Esophagus muscularis mucosa (tissue), 4 donors: ENCODE data around the gene TM9SF3. TPM values are rescaled to one million over a fixed set of nuclear protein-coding genes. Genes with fewer than 3 reads are reported as not detected.

Experiments used
- DNase-seq: peaks from one replicate; pipeline ENCODE4 v3.0.0-alpha.2; 2017; ENCODE audit errors: extremely low spot score
- H3K27ac ChIP-seq, 4 donors: fragments of 200-600 bp; sonication (generic); replicated peaks in 1 of 4; 1 replicate in 3 of 4; 2 replicates in 1 of 4; pipeline ENCODE4 v1.5.1; 2016 to 2019; ENCODE audit warnings: mild to moderate bottlenecking in 1 of 4
- H3K27me3 ChIP-seq, 4 donors: fragments of 200-600 bp; sonication (generic); one replicate each; pipeline versions ENCODE4 v1.5.1 to v1.6.0; 2016 to 2019
- H3K36me3 ChIP-seq, 4 donors: fragments of 200-600 bp; sonication (generic); one replicate each; pipeline ENCODE4 v1.5.1; 2016 to 2019
- H3K4me1 ChIP-seq, 4 donors: fragments of 200-600 bp; sonication (generic); one replicate each; pipeline ENCODE4 v1.5.1; 2016 to 2019
- H3K4me3 ChIP-seq, 4 donors: fragments of 200-600 bp; sonication (generic); 1 replicate in 2 of 4; 2 replicates in 2 of 4; pipeline ENCODE4 v1.5.1; 2016 to 2019; ENCODE audit warnings: mild to moderate bottlenecking in 4 of 4, moderate library complexity in 1 of 4
- H3K9me3 ChIP-seq, 4 donors: fragments of 200-600 bp; sonication (generic); 1 replicate in 3 of 4; 2 replicates in 1 of 4; pipeline ENCODE4 v1.5.1; 2016 to 2019
- EP300 ChIP-seq: sonication (generic); formaldehyde crosslinking; IDR thresholded peaks from one replicate; pipeline ENCODE4 v1.6.1; 2017; ENCODE audit warnings: antibody characterized with exemption
- POLR2A ChIP-seq: fragments of 450-650 bp; IDR thresholded peaks from one replicate; pipeline ENCODE4 v1.6.1; 2017; ENCODE audit warnings: antibody characterized with exemption, moderate library complexity, mild to moderate bottlenecking, low read depth
- POLR2AphosphoS5 ChIP-seq, 2 donors: sonication (generic); formaldehyde crosslinking; IDR thresholded peaks; one replicate each; pipeline ENCODE4 v1.6.1; 2017; ENCODE audit warnings: antibody characterized with exemption in 2 of 2
- WGBS: methylation state at CpG from one replicate; pipeline ENCODE4 v1.1.5; 2018; 5-methylcytosine and 5-hydroxymethylcytosine counted together
- intact Hi-C: fragments of 100-400 bp; cut with DNase I; formaldehyde crosslinking; loops from one replicate; pipeline ENCODE4 v1.15.1; 2023
- total RNA-seq, 4 donors: library from RNA; depleted of rRNA; stranded (reverse); fragments of >200 nt; gene quantifications; one replicate each; pipeline versions ENCODE4 v1.1.0 to v1.2.1, GENCODE V29; 2016
- TF ChIP-seq, protein P1 (sequence below), 3 experiments: fragments of 200-600 bp in 2 of 3; fragments of 450-650 bp in 1 of 3; sonication (generic) in 2 of 3; IDR thresholded peaks; one replicate each; pipeline ENCODE4 v1.5.1; 2017 to 2019; ENCODE audit warnings: antibody characterized with exemption in 3 of 3, mild to moderate bottlenecking in 2 of 3, moderate library complexity in 1 of 3

TM9SF3 gene
- total RNA-seq, 4 donors from 2014 or later, result 72.0 to 110 (median 90.5) TPM

DNA sequence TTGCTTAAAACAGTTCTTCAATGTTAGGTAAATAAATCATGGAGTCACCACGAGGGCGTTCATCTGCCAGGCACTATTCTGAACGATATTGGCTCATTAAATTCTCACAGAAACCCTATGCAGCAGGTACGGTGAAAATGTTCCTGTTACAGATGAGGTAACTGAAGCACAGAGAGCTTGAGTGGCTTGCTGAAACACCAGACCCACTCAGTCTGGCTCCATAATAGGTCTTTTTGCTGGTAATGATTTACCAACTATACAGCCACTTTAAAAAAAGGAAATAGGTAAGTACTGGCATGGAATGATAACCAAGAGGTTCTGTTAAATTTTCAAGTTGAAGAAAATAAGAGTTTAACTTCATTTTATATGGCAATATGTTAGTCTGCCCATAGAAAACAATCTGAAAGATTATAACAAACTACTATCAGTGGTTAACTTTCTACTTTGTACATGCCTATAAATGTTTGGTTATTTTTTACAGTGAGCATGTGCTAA lies 1.3 kb upstream of the TM9SF3 start:
- TF ChIP-seq, protein P1, sequence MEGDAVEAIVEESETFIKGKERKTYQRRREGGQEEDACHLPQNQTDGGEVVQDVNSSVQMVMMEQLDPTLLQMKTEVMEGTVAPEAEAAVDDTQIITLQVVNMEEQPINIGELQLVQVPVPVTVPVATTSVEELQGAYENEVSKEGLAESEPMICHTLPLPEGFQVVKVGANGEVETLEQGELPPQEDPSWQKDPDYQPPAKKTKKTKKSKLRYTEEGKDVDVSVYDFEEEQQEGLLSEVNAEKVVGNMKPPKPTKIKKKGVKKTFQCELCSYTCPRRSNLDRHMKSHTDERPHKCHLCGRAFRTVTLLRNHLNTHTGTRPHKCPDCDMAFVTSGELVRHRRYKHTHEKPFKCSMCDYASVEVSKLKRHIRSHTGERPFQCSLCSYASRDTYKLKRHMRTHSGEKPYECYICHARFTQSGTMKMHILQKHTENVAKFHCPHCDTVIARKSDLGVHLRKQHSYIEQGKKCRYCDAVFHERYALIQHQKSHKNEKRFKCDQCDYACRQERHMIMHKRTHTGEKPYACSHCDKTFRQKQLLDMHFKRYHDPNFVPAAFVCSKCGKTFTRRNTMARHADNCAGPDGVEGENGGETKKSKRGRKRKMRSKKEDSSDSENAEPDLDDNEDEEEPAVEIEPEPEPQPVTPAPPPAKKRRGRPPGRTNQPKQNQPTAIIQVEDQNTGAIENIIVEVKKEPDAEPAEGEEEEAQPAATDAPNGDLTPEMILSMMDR (IDR thresholded peaks at IDR 0.05), result no peak
- Histone ChIP-seq H3K4me1 (peaks cover 32 to 47% (median 39%) of the 10 kb centered on the region in 4 donors), H3K27ac (peak overlapping the region; percentile 97 to 100 (median 98)), H3K9me3 (no peaks in the 10 kb centered on the region), H3K36me3 (no peaks in the 10 kb centered on the region), H3K27me3 (no peaks in the 10 kb centered on the region), H3K4me3 (peak overlapping the region; percentile 90 to 98 (median 96))
- no peak for DNase-seq
- WGBS, result 19% methylated on average over 4 of the region's 4 CpGs
- intact Hi-C loops, result loop anchor here (10.0 kb wide), 1 partner anchor 247 kb away; the partner anchor contains the start of gene LCOR

DNA sequence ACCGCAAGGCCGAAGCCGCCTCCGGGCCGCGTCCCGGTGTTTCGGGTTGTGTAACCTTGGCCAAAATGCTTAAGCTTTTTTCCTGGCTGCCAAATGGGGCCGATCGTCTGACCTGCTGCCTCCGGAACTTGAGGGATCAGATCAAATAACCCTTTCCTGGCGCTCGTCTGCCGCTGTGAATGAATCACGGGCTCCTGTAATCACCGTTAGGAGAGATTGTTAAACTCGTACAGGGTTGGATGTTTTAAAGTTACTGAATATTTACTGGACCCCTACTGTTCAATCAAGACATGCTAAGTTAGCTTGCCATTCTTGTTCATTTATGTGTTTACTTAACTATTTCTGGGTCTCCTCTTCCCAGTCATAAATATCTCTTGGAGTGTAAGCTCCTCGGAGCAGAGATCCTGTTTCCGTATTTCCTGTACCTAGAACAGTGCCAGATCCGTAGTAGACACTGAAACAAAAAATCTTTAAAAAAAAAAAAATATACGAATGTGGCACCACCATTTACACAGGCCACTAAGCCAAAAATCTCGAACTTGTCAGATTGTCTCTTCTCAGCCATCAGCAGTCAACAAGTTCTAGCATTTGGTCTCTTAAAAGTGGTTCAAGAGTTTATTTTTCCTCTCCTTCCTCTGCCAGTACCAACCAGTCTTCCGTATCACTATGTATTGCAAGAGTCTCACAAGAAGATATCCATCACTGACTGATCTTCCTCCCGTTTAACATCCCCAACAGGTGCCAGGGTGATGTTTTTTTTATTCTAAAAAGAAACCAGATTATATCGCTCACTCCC lies 650 bp upstream of the TM9SF3 start:
- H3K9me3 ChIP-seq, result no peaks in the 10 kb centered on the region
- 4% methylated on average over 17 of the region's 25 CpGs for WGBS
- peak overlapping the region; percentile 90 to 98 (median 96) for H3K4me3 ChIP-seq

DNA sequence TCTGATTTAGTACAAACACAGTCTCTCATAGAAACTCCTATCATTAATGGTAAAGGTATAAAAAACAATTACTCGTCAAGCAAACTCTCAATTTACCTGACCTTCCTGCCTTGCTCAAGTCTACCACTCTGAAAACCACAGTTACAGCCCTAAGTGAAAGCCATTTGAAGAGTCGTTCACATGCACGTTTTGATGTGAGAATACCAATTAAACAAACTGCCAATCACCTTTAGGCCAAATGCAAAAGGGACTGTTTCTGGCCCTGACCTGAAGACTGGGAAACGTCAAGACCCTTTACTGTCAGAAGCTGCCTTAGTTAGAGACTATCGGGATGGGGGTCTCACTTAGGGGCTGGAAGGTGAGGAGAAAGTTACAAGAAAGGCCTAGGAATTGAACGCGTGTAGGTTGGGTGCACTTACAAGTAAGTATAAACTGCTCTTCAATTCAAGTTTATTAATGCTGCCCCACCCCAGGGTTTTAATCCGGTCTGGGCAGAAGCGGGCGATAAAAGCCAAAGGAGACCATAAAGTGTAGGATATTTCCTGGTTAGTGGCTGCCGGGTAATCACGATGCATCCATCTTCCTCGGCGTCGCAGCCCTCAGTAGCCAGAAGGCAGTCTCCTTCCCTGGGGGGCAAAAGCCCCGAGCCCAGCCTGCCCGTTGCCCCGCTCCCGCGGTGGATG lies 935 bp downstream of the TM9SF3 start:
- H3K9me3 ChIP-seq, result no peaks in the 10 kb centered on the region
- peak overlapping the region; percentile 90 to 98 (median 96) for H3K4me3 ChIP-seq
- no peak for DNase-seq
- no peaks in the 10 kb centered on the region for H3K27me3 ChIP-seq
- H3K27ac ChIP-seq, result peak overlapping the region; percentile 97 to 100 (median 98)
- intact Hi-C loops, result loop anchor here (10.0 kb wide), 1 partner anchor 249 kb away; the partner anchor contains the start of gene LCOR
- H3K36me3 ChIP-seq, result no peaks in the 10 kb centered on the region
- 3% methylated on average over 10 of the region's 20 CpGs for WGBS
- TF ChIP-seq, protein P1 (IDR thresholded peaks at IDR 0.05), result no peak
- TF ChIP-seq POLR2AphosphoS5 (IDR thresholded peaks at IDR 0.05) (no peak), EP300 (no peak)
- H3K4me1 ChIP-seq, result peaks cover 47 to 70% (median 62%) of the 10 kb centered on the region in 4 donors

More for the DNA sequence above, 650 bp upstream of the TM9SF3 start:
- intact Hi-C loops, result loop anchor here (10.0 kb wide), 1 partner anchor 247 kb away; the partner anchor contains the start of gene LCOR
- H3K27me3 ChIP-seq, result no peaks in the 10 kb centered on the region
- H3K4me1 ChIP-seq, result peaks cover 36 to 54% (median 46%) of the 10 kb centered on the region in 4 donors
- H3K36me3 ChIP-seq, result no peaks in the 10 kb centered on the region
- H3K27ac ChIP-seq, result peak overlapping the region; percentile 97 to 100 (median 98)
- DNase-seq, result peak; percentile 94
- TF ChIP-seq EP300 (no peak), POLR2A (no peak), POLR2AphosphoS5 (IDR thresholded peaks at IDR 0.05) (no peak)
- TF ChIP-seq, protein P1 (IDR thresholded peaks at IDR 0.05), result no peak

DNA sequence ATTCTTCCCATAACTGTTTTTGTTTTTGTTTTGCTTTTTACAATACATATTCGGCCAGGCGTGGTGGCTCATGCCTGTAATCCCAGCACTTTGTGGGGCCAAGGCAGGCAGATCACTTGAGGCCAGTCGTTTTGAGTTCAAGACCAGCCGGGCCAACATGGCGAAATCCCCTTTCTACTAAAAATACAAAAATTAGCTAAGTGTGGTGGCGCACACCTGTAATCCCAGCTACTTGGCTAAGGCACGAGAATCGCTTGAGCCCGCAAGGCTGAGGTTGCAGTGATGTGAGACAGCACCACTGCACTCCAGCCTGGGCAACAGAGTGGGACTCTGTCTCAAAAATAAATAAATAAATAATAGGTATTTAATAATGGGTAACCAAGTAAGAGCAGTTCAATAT lies 2.3 kb downstream of the TM9SF3 start:
- H3K27me3 ChIP-seq, result no peaks in the 10 kb centered on the region
- H3K36me3 ChIP-seq, result no peaks in the 10 kb centered on the region
- no peaks in the 10 kb centered on the region for H3K9me3 ChIP-seq
- 95% methylated on average over 9 of the region's 9 CpGs for WGBS
- H3K27ac ChIP-seq, result no peak overlapping the region
- H3K4me1 ChIP-seq, result peaks cover 54 to 84% (median 72%) of the 10 kb centered on the region in 4 donors
- no peak overlapping the region for H3K4me3 ChIP-seq
- TF ChIP-seq POLR2A, result no peak
- TF ChIP-seq POLR2AphosphoS5 (IDR thresholded peaks at IDR 0.05), result no peak
- TF ChIP-seq EP300, result no peak
- TF ChIP-seq, protein P1 (IDR thresholded peaks at IDR 0.05), result no peak
- intact Hi-C loops, result loop anchor here (10.0 kb wide), 1 partner anchor 250 kb away; the partner anchor contains the start of gene LCOR
- DNase-seq, result no peak
